Liver (tissue), 9 donors: Measurements from ENCODE around the gene MAD2L1BP. TPM values are rescaled to one million over a fixed set of nuclear protein-coding genes. Genes with fewer than 3 reads are reported as not detected.

Source experiments
- DNase-seq: peaks from one replicate; pipeline ENCODE4 v3.0.0-alpha.2; 2017; ENCODE audit warnings: low spot score
- H3K27ac ChIP-seq, 2 donors: one replicate each; pipeline ENCODE4 v1.7.0; 2013; ENCODE audit warnings: inconsistent platforms in 2 of 2, low read length in 2 of 2, control low read depth in 1 of 2, low read depth in 1 of 2, mild to moderate bottlenecking in 1 of 2
- H3K27me3 ChIP-seq, 4 donors: one replicate each; pipeline versions ENCODE4 v1.6.1 to v1.7.0; 2013; ENCODE audit warnings: low read length in 3 of 4, inconsistent platforms in 1 of 4, mild to moderate bottlenecking in 1 of 4, moderate library complexity in 1 of 4; ENCODE audit not compliant: control insufficient read depth in 4 of 4, insufficient read depth in 4 of 4
- H3K36me3 ChIP-seq, 4 donors: one replicate each; pipeline versions ENCODE4 v1.6.1 to v1.7.0; 2013; ENCODE audit warnings: low read length in 3 of 4, mild to moderate bottlenecking in 3 of 4, low read depth in 1 of 4, moderate library complexity in 1 of 4; ENCODE audit not compliant: control insufficient read depth in 4 of 4, insufficient read depth in 3 of 4
- H3K4me1 ChIP-seq, 4 donors: one replicate each; pipeline versions ENCODE4 v1.6.1 to v1.7.0; 2013; ENCODE audit warnings: low read length in 3 of 4, mild to moderate bottlenecking in 3 of 4, moderate library complexity in 1 of 4; ENCODE audit not compliant: control insufficient read depth in 4 of 4, insufficient read depth in 4 of 4
- H3K4me3 ChIP-seq, 3 donors: one replicate each; pipeline versions ENCODE4 v1.6.1 to v1.7.0; 2013; ENCODE audit warnings: low read length in 3 of 3, control low read depth in 1 of 3, low read depth in 1 of 3, mild to moderate bottlenecking in 1 of 3
- H3K9ac ChIP-seq, 2 donors: one replicate each; pipeline ENCODE4 v1.7.0; 2013; ENCODE audit warnings: low read length in 2 of 2, mild to moderate bottlenecking in 2 of 2, moderate library complexity in 2 of 2, control low read depth in 1 of 2, low read depth in 1 of 2
- H3K9me3 ChIP-seq, 4 donors: one replicate each; pipeline versions ENCODE4 v1.6.1 to v1.7.0; 2013; ENCODE audit warnings: low read length in 3 of 4; ENCODE audit not compliant: control insufficient read depth in 4 of 4
- FOXA1 ChIP-seq: IDR thresholded peaks from 2 replicates; pipeline ENCODE4 v1.6.1; 2016; ENCODE audit warnings: antibody characterized with exemption
- FOXA2 ChIP-seq: IDR thresholded peaks from 2 replicates; pipeline ENCODE4 v1.6.1; 2016; ENCODE audit warnings: antibody characterized with exemption
- GABPA ChIP-seq, 2 donors: IDR thresholded peaks in 1 of 2; conservative IDR thresholded peaks in 1 of 2; 2 replicates each; pipeline ENCODE4 v1.6.1; 2016; ENCODE audit warnings: antibody characterized with exemption in 2 of 2, mild to moderate bottlenecking in 1 of 2, moderate library complexity in 1 of 2
- HNF4A ChIP-seq, 2 donors: conservative IDR thresholded peaks; 2 replicates each; pipeline ENCODE4 v1.6.1; 2016; ENCODE audit warnings: antibody characterized with exemption in 2 of 2, mild to moderate bottlenecking in 2 of 2
- HNF4G ChIP-seq: IDR thresholded peaks from 2 replicates; pipeline ENCODE4 v1.6.1; 2016; ENCODE audit warnings: antibody characterized with exemption
- JUND ChIP-seq, 2 donors: IDR thresholded peaks; 2 replicates each; pipeline ENCODE4 v1.6.1; 2016; ENCODE audit warnings: antibody characterized with exemption in 2 of 2
- NR2F2 ChIP-seq: IDR thresholded peaks from 2 replicates; pipeline ENCODE4 v1.6.1; 2016; ENCODE audit warnings: antibody characterized with exemption
- RAD21 ChIP-seq, 2 donors: IDR thresholded peaks; 2 replicates each; pipeline ENCODE4 v1.6.1; 2016; ENCODE audit warnings: antibody characterized with exemption in 2 of 2, mild to moderate bottlenecking in 2 of 2
- RXRA ChIP-seq, 2 donors: IDR thresholded peaks; 2 replicates each; pipeline ENCODE4 v1.6.1; 2017 to 2018; ENCODE audit warnings: antibody characterized with exemption in 2 of 2, mild to moderate bottlenecking in 1 of 2
- SP1 ChIP-seq: IDR thresholded peaks from 2 replicates; pipeline ENCODE4 v1.6.1; 2018; ENCODE audit warnings: antibody characterized with exemption, mild to moderate bottlenecking
- TAF1 ChIP-seq: conservative IDR thresholded peaks from 2 replicates; pipeline ENCODE4 v1.6.1; 2016; ENCODE audit warnings: antibody characterized with exemption, mild to moderate bottlenecking
- YY1 ChIP-seq: IDR thresholded peaks from 2 replicates; pipeline ENCODE4 v1.6.1; 2016; ENCODE audit warnings: antibody characterized with exemption, mild to moderate bottlenecking
- WGBS: extraction: QIAGEN DNeasy Blood & Tissue Kit; methylation state at CpG from one replicate; pipeline ENCODE4 v1.1.7; 2013; 5-methylcytosine and 5-hydroxymethylcytosine counted together
- polyA plus RNA-seq, 2 donors: library from polyadenylated mRNA; stranded (reverse) in 1 of 2; unstranded in 1 of 2; fragments of 200-250 nt in 1 of 2; fragments of >200 nt in 1 of 2; fragmentation: Nextera tagmentation in 1 of 2; extraction: Ambion mirVana in 1 of 2; gene quantifications; one replicate each; pipeline versions ENCODE4 v1.2.1 to v1.2.3, GENCODE V29; 2013 to 2015
- total RNA-seq, 2 donors: library from RNA; depleted of rRNA; stranded (reverse); fragments of >200 nt; gene quantifications; one replicate each; pipeline ENCODE4 v1.2.3, GENCODE V29; 2014
- TF ChIP-seq, protein P1 (sequence below): IDR thresholded peaks from 2 replicates; pipeline ENCODE4 v1.6.1; 2016; ENCODE audit warnings: antibody characterized with exemption, mild to moderate bottlenecking
- TF ChIP-seq, protein P2 (sequence below): IDR thresholded peaks from 2 replicates; pipeline ENCODE4 v1.6.1; 2016; ENCODE audit warnings: antibody characterized with exemption
- TF ChIP-seq, protein P3 (sequence below): IDR thresholded peaks from 2 replicates; pipeline ENCODE4 v1.6.1; 2016; ENCODE audit warnings: antibody characterized with exemption
- TF ChIP-seq, protein P4 (sequence below): IDR thresholded peaks from 2 replicates; pipeline ENCODE4 v1.6.1; 2016; ENCODE audit warnings: antibody characterized with exemption
- donor health status: healthy.
- donor health status: healthy.
- donor health status: healthy.
- donor health status: healthy.
- donor health status: healthy.

The MAD2L1BP gene
- total and polyA plus RNA-seq, 4 donors: 11.2 to 17.3 (median 16.1) TPM

DNA sequence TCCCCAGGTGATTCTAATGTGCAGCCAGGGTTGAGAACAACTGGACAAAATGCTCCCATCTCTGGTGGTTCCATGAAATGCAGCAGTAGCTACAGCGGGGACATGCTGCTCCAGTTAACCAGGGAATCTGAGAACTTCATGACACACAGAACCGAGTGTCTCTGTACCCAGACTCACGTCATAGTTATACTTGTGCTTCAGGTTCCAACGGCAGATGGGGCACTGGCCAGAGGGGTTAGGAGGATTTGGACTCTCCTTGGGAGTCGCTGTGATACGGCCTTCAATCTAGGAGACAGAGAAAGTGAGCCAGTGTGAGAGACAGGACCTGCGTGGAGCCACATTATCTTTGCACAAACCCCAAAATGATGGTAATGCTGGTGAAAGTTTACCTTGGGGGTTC, 42.7 kb downstream of the MAD2L1BP start:
- no peak for DNase-seq
- TF ChIP-seq, protein P1, sequence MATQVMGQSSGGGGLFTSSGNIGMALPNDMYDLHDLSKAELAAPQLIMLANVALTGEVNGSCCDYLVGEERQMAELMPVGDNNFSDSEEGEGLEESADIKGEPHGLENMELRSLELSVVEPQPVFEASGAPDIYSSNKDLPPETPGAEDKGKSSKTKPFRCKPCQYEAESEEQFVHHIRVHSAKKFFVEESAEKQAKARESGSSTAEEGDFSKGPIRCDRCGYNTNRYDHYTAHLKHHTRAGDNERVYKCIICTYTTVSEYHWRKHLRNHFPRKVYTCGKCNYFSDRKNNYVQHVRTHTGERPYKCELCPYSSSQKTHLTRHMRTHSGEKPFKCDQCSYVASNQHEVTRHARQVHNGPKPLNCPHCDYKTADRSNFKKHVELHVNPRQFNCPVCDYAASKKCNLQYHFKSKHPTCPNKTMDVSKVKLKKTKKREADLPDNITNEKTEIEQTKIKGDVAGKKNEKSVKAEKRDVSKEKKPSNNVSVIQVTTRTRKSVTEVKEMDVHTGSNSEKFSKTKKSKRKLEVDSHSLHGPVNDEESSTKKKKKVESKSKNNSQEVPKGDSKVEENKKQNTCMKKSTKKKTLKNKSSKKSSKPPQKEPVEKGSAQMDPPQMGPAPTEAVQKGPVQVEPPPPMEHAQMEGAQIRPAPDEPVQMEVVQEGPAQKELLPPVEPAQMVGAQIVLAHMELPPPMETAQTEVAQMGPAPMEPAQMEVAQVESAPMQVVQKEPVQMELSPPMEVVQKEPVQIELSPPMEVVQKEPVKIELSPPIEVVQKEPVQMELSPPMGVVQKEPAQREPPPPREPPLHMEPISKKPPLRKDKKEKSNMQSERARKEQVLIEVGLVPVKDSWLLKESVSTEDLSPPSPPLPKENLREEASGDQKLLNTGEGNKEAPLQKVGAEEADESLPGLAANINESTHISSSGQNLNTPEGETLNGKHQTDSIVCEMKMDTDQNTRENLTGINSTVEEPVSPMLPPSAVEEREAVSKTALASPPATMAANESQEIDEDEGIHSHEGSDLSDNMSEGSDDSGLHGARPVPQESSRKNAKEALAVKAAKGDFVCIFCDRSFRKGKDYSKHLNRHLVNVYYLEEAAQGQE: no peak
- TF ChIP-seq JUND (IDR thresholded peaks at IDR 0.05) (no peak), YY1 (no peak), HNF4A (conservative IDR thresholded peaks at IDR 0.05) (no peak), HNF4G (no peak), SP1 (no peak), RAD21 (IDR thresholded peaks at IDR 0.05) (no peak), GABPA (IDR thresholded peaks at IDR 0.05 in 1 of 2, conservative IDR thresholded peaks at IDR 0.05 in 1 of 2) (no peak), NR2F2 (no peak), TAF1 (no peak), FOXA1 (no peak)
- TF ChIP-seq, protein P2, sequence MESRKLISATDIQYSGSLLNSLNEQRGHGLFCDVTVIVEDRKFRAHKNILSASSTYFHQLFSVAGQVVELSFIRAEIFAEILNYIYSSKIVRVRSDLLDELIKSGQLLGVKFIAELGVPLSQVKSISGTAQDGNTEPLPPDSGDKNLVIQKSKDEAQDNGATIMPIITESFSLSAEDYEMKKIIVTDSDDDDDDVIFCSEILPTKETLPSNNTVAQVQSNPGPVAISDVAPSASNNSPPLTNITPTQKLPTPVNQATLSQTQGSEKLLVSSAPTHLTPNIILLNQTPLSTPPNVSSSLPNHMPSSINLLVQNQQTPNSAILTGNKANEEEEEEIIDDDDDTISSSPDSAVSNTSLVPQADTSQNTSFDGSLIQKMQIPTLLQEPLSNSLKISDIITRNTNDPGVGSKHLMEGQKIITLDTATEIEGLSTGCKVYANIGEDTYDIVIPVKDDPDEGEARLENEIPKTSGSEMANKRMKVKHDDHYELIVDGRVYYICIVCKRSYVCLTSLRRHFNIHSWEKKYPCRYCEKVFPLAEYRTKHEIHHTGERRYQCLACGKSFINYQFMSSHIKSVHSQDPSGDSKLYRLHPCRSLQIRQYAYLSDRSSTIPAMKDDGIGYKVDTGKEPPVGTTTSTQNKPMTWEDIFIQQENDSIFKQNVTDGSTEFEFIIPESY: no peak
- TF ChIP-seq, protein P3, sequence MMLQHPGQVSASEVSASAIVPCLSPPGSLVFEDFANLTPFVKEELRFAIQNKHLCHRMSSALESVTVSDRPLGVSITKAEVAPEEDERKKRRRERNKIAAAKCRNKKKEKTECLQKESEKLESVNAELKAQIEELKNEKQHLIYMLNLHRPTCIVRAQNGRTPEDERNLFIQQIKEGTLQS: no peak
- TF ChIP-seq, protein P4, sequence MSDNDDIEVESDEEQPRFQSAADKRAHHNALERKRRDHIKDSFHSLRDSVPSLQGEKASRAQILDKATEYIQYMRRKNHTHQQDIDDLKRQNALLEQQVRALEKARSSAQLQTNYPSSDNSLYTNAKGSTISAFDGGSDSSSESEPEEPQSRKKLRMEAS: no peak
- H3K4me3 ChIP-seq: no peak overlapping the region
- no peaks in the 10 kb centered on the region for H3K4me1 ChIP-seq
- H3K27me3 ChIP-seq: no peaks in the 10 kb centered on the region
- no peak overlapping the region for H3K9ac ChIP-seq
- peaks cover 14 to 65% (median 30%) of the 10 kb centered on the region in 4 donors for H3K36me3 ChIP-seq
- 96% methylated on average over 7 of the region's 7 CpGs for WGBS
- H3K9me3 ChIP-seq: no peaks in the 10 kb centered on the region
- no peak overlapping the region for H3K27ac ChIP-seq

DNA sequence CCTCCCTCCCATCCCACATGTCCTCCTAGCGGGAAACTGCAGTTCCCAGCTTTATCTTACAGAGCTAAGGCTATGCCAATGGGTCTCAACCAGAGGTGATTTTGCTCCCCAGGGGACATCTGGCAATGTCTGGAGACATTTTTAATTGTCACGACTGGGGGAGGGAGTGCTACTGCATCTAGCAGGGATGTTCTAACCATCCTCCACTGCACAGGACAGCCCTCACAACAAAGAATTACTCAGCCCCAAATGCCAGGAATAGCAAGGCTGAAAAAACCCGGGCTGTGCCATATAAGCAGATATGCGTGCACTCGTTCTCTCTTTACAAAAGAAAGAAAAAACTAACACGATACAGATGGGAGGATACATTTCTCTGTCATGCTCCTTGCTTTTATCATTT, 43.4 kb downstream of the MAD2L1BP start:
- Histone ChIP-seq H3K4me3 (no peak overlapping the region), H3K36me3 (peaks cover 12 to 61% (median 28%) of the 10 kb centered on the region in 4 donors), H3K9ac (no peak overlapping the region), H3K27ac (no peak overlapping the region), H3K4me1 (no peaks in the 10 kb centered on the region), H3K27me3 (no peaks in the 10 kb centered on the region), H3K9me3 (no peaks in the 10 kb centered on the region)
- TF ChIP-seq FOXA2 (no peak), RXRA (IDR thresholded peaks at IDR 0.05) (no peak), RAD21 (IDR thresholded peaks at IDR 0.05) (no peak), HNF4A (conservative IDR thresholded peaks at IDR 0.05) (no peak), HNF4G (no peak)
- TF ChIP-seq, protein P4: no peak
- TF ChIP-seq, protein P2: no peak
- DNase-seq: no peak
- WGBS: 85% methylated on average over 6 of the region's 6 CpGs
